Immature natural killer cell (primary cell): ENCODE data around the gene ARHGEF28. TPM values are rescaled to one million over a fixed set of nuclear protein-coding genes. Genes with fewer than 3 reads are reported as not detected.
A peak's percentile ranks its signal among the peaks of the same experiment; 100 is the strongest.

ENCODE experiments used
- DNase-seq, 3 donors: peaks; one replicate each; pipeline ENCODE4 v3.0.0; 2022; ENCODE audit warnings: mixed read lengths in 1 of 3
- H3K27ac Mint-ChIP-seq, 6 donors: one replicate each; pipeline ENCODE4 v1.8.0; 2020; ENCODE audit warnings: mixed read lengths in 6 of 6, mild to moderate bottlenecking in 5 of 6, inconsistent platforms in 4 of 6, moderate library complexity in 3 of 6
- H3K27me3 Mint-ChIP-seq, 3 donors: one replicate each; pipeline ENCODE4 v1.8.0; 2020 to 2021; ENCODE audit warnings: low read depth in 3 of 3, mild to moderate bottlenecking in 3 of 3, mixed read lengths in 3 of 3, moderate library complexity in 3 of 3, inconsistent platforms in 1 of 3
- H3K36me3 Mint-ChIP-seq, 3 donors: one replicate each; pipeline ENCODE4 v1.8.0; 2020; ENCODE audit warnings: mixed read lengths in 3 of 3, inconsistent platforms in 2 of 3, mild to moderate bottlenecking in 2 of 3
- H3K4me1 Mint-ChIP-seq, 2 donors: one replicate each; pipeline ENCODE4 v1.8.0; 2020; ENCODE audit warnings: inconsistent platforms in 2 of 2, mild to moderate bottlenecking in 2 of 2, mixed read lengths in 2 of 2, moderate library complexity in 1 of 2
- H3K4me3 Mint-ChIP-seq, 5 donors: one replicate each; pipeline ENCODE4 v1.8.0; 2020; ENCODE audit warnings: mild to moderate bottlenecking in 5 of 5, mixed read lengths in 5 of 5, inconsistent platforms in 3 of 5, moderate library complexity in 3 of 5
- H3K9me3 Mint-ChIP-seq, 6 donors: one replicate each; pipeline ENCODE4 v1.8.0; 2020; ENCODE audit warnings: mild to moderate bottlenecking in 6 of 6, mixed read lengths in 6 of 6, inconsistent platforms in 4 of 6, moderate library complexity in 3 of 6
- polyA plus RNA-seq, 3 donors: library from polyadenylated mRNA; unstranded; fragments of 300-500 nt; fragmentation: Illumina TruSeq; gene quantifications; one replicate each; pipeline ENCODE4 v1.2.3, GENCODE V29; 2021

ARHGEF28 gene
- polyA plus RNA-seq, 3 donors from 2014 or later, result 0.66 to 0.85 TPM; not detected in 1

- H3K4me3 Mint-ChIP-seq, result no peak overlapping the region
- H3K9me3 Mint-ChIP-seq, result peaks cover 0 to 2% (median 0%) of the 10 kb centered on the region in 6 donors
- H3K4me1 Mint-ChIP-seq, result peaks cover 5 to 6% of the 10 kb centered on the region in 2 donors
- no peak overlapping the region for H3K27ac Mint-ChIP-seq
- DNase-seq, result no peak
- no peaks in the 10 kb centered on the region for H3K36me3 Mint-ChIP-seq
- peaks cover 0 to 3% (median 3%) of the 10 kb centered on the region in 3 donors for H3K27me3 Mint-ChIP-seq
Observed at GRCh38 chr5:73652391-73652790, 26.4 kb downstream of the ARHGEF28 start.

GRCh38 chr5:73654171-73654811, 28.3 kb downstream of the ARHGEF28 start:
- Mint-ChIP-seq H3K9me3 (peaks cover 0 to 2% (median 0%) of the 10 kb centered on the region in 6 donors), H3K36me3 (no peaks in the 10 kb centered on the region), H3K27me3 (peaks cover 0 to 4% (median 3%) of the 10 kb centered on the region in 3 donors), H3K4me3 (no peak overlapping the region), H3K4me1 (peaks cover 5 to 6% of the 10 kb centered on the region in 2 donors), H3K27ac (no peak overlapping the region)
- no peak for DNase-seq

GRCh38 chr5:73654819-73655318, 28.9 kb downstream of the ARHGEF28 start:
- H3K4me3 Mint-ChIP-seq, result no peak overlapping the region
- peaks cover 5 to 6% of the 10 kb centered on the region in 2 donors for H3K4me1 Mint-ChIP-seq
- DNase-seq, result no peak
- H3K9me3 Mint-ChIP-seq, result peaks cover 0 to 2% (median 0%) of the 10 kb centered on the region in 6 donors
- no peak overlapping the region for H3K27ac Mint-ChIP-seq
- peaks cover 0 to 4% (median 3%) of the 10 kb centered on the region in 3 donors for H3K27me3 Mint-ChIP-seq
- no peaks in the 10 kb centered on the region for H3K36me3 Mint-ChIP-seq

GRCh38 chr5:73655521-73656160, 29.6 kb downstream of the ARHGEF28 start:
- Mint-ChIP-seq H3K27me3 (peaks cover 0 to 4% (median 3%) of the 10 kb centered on the region in 3 donors), H3K4me1 (peaks cover 5 to 6% of the 10 kb centered on the region in 2 donors), H3K27ac (peak overlapping the region in 1 of 6 donors; percentile 5), H3K9me3 (peaks cover 0 to 2% (median 0%) of the 10 kb centered on the region in 6 donors), H3K36me3 (peaks cover 0 to 4% (median 0%) of the 10 kb centered on the region in 3 donors), H3K4me3 (peak overlapping the region in 1 of 5 donors; percentile 34)
- no peak for DNase-seq

- Mint-ChIP-seq H3K4me1 (peaks cover 10 to 13% of the 10 kb centered on the region in 2 donors), H3K36me3 (peaks cover 0 to 8% (median 6%) of the 10 kb centered on the region in 3 donors), H3K4me3 (no peak overlapping the region), H3K27me3 (peaks cover 2 to 10% (median 9%) of the 10 kb centered on the region in 3 donors), H3K27ac (no peak overlapping the region), H3K9me3 (peaks cover 0 to 2% (median 0%) of the 10 kb centered on the region in 6 donors)
- no peak for DNase-seq
Observed at GRCh38 chr5:73661753-73662152, 35.8 kb downstream of the ARHGEF28 start.

GRCh38 chr5:73663161-73663859, 37.3 kb downstream of the ARHGEF28 start:
- no peak overlapping the region for H3K27ac Mint-ChIP-seq

GRCh38 chr5:73663860-73664240, 37.9 kb downstream of the ARHGEF28 start:
- no peak overlapping the region for H3K27ac Mint-ChIP-seq
- H3K4me3 Mint-ChIP-seq, result no peak overlapping the region
- DNase-seq, result no peak
- H3K9me3 Mint-ChIP-seq, result no peaks in the 10 kb centered on the region
- peaks cover 2 to 10% (median 9%) of the 10 kb centered on the region in 3 donors for H3K27me3 Mint-ChIP-seq
- H3K36me3 Mint-ChIP-seq, result peaks cover 0 to 8% (median 6%) of the 10 kb centered on the region in 3 donors
- H3K4me1 Mint-ChIP-seq, result peaks cover 31 to 34% of the 10 kb centered on the region in 2 donors

More at GRCh38 chr5:73663161-73663859, 37.3 kb downstream of the ARHGEF28 start:
- peaks cover 0 to 8% (median 6%) of the 10 kb centered on the region in 3 donors for H3K36me3 Mint-ChIP-seq
- DNase-seq, result no peak
- no peaks in the 10 kb centered on the region for H3K9me3 Mint-ChIP-seq
- H3K27me3 Mint-ChIP-seq, result peaks cover 2 to 10% (median 9%) of the 10 kb centered on the region in 3 donors
- H3K4me3 Mint-ChIP-seq, result no peak overlapping the region
- peaks cover 26 to 29% of the 10 kb centered on the region in 2 donors for H3K4me1 Mint-ChIP-seq

- H3K4me3 Mint-ChIP-seq, result no peak overlapping the region
- H3K4me1 Mint-ChIP-seq, result peaks cover 33 to 40% of the 10 kb centered on the region in 2 donors
- H3K9me3 Mint-ChIP-seq, result no peaks in the 10 kb centered on the region
Observed at GRCh38 chr5:73664796-73665195, 38.8 kb downstream of the ARHGEF28 start.

GRCh38 chr5:73666891-73667290, 40.9 kb downstream of the ARHGEF28 start:
- peak overlapping the region; percentile 43 to 65 (median 52) for H3K4me3 Mint-ChIP-seq
- H3K36me3 Mint-ChIP-seq, result peaks cover 0 to 6% (median 4%) of the 10 kb centered on the region in 3 donors
- peak; percentile 47 to 53 (median 50) for DNase-seq

More at GRCh38 chr5:73664796-73665195, 38.8 kb downstream of the ARHGEF28 start:
- Mint-ChIP-seq H3K27ac (no peak overlapping the region), H3K36me3 (peaks cover 0 to 8% (median 6%) of the 10 kb centered on the region in 3 donors), H3K27me3 (peaks cover 2 to 9% (median 8%) of the 10 kb centered on the region in 3 donors)
- no peak for DNase-seq

GRCh38 chr5:73668017-73668416, 42.0 kb downstream of the ARHGEF28 start:
- Mint-ChIP-seq H3K4me1 (peaks cover 36 to 45% of the 10 kb centered on the region in 2 donors), H3K36me3 (peaks cover 0 to 6% (median 4%) of the 10 kb centered on the region in 3 donors), H3K27me3 (peaks cover 3 to 9% (median 8%) of the 10 kb centered on the region in 3 donors), H3K9me3 (no peaks in the 10 kb centered on the region), H3K4me3 (peak overlapping the region; percentile 47 to 64 (median 57)), H3K27ac (peak overlapping the region in 2 of 6 donors; percentile 18 to 38)
- no peak for DNase-seq

More at GRCh38 chr5:73666891-73667290, 40.9 kb downstream of the ARHGEF28 start:
- no peaks in the 10 kb centered on the region for H3K9me3 Mint-ChIP-seq
- H3K27me3 Mint-ChIP-seq, result peaks cover 4 to 9% (median 8%) of the 10 kb centered on the region in 3 donors
- peaks cover 36 to 45% of the 10 kb centered on the region in 2 donors for H3K4me1 Mint-ChIP-seq
- H3K27ac Mint-ChIP-seq, result no peak overlapping the region

- peak; percentile 12 to 20 (median 13) for DNase-seq
- Mint-ChIP-seq H3K4me1 (peaks cover 36 to 45% of the 10 kb centered on the region in 2 donors), H3K27me3 (peaks cover 3 to 9% (median 8%) of the 10 kb centered on the region in 3 donors), H3K27ac (peak overlapping the region in 1 of 6 donors; percentile 18), H3K4me3 (peak overlapping the region; percentile 47 to 64 (median 57)), H3K9me3 (no peaks in the 10 kb centered on the region), H3K36me3 (peaks cover 0 to 6% (median 4%) of the 10 kb centered on the region in 3 donors)
Observed at GRCh38 chr5:73668486-73669111, 42.6 kb downstream of the ARHGEF28 start.

- Mint-ChIP-seq H3K36me3 (no peaks in the 10 kb centered on the region), H3K4me3 (no peak overlapping the region), H3K9me3 (no peaks in the 10 kb centered on the region), H3K4me1 (peaks cover 34 to 43% of the 10 kb centered on the region in 2 donors), H3K27ac (no peak overlapping the region), H3K27me3 (peaks cover 2 to 4% (median 3%) of the 10 kb centered on the region in 3 donors)
- DNase-seq, result no peak
Observed at GRCh38 chr5:73670731-73671130, 44.7 kb downstream of the ARHGEF28 start.

GRCh38 chr5:73672132-73672531, 46.1 kb downstream of the ARHGEF28 start:
- Mint-ChIP-seq H3K27me3 (peaks cover 0 to 3% (median 1%) of the 10 kb centered on the region in 3 donors), H3K9me3 (no peaks in the 10 kb centered on the region), H3K27ac (no peak overlapping the region), H3K4me1 (peaks cover 22 to 29% of the 10 kb centered on the region in 2 donors), H3K4me3 (no peak overlapping the region), H3K36me3 (peaks cover 0 to 4% (median 0%) of the 10 kb centered on the region in 3 donors)
- no peak for DNase-seq
